Tibial nerve (tissue), 4 donors: Measurements from ENCODE around the gene BPIFA3. TPM values are rescaled to one million over a fixed set of nuclear protein-coding genes. Genes with fewer than 3 reads are reported as not detected.

Source experiments
- DNase-seq, 2 donors: peaks; one replicate each; pipeline ENCODE4 v3.0.0-alpha.2; 2019; ENCODE audit warnings: low spot score in 2 of 2
- H3K27ac ChIP-seq, 4 donors: fragments of 200-600 bp; sonication (generic) in 3 of 4; one replicate each; pipeline ENCODE4 v1.5.1; 2017 to 2019; ENCODE audit warnings: mild to moderate bottlenecking in 1 of 4
- H3K27me3 ChIP-seq, 2 donors: fragments of 200-600 bp; sonication (generic) in 1 of 2; one replicate each; pipeline versions ENCODE4 v1.5.1 to v1.6.0; 2017 to 2019
- H3K36me3 ChIP-seq, 3 donors: fragments of 200-600 bp; sonication (generic); one replicate each; pipeline ENCODE4 v1.5.1; 2018 to 2019
- H3K4me1 ChIP-seq, 4 donors: fragments of 200-600 bp; sonication (generic) in 3 of 4; one replicate each; pipeline ENCODE4 v1.5.1; 2017 to 2019
- H3K4me3 ChIP-seq, 4 donors: fragments of 200-600 bp; sonication (generic) in 3 of 4; one replicate each; pipeline ENCODE4 v1.5.1; 2017 to 2019; ENCODE audit warnings: mild to moderate bottlenecking in 1 of 4, moderate library complexity in 1 of 4
- H3K9me3 ChIP-seq, 4 donors: fragments of 200-600 bp; sonication (generic) in 3 of 4; one replicate each; pipeline ENCODE4 v1.5.1; 2017 to 2019
- CTCF ChIP-seq, 5 experiments: fragments of 200-600 bp in 3 of 5; fragments of 450-650 bp in 2 of 5; sonication (generic) in 3 of 5; IDR thresholded peaks; one replicate each; pipeline ENCODE4 v1.5.1; 2016 to 2019; ENCODE audit warnings: antibody characterized with exemption in 5 of 5, mild to moderate bottlenecking in 3 of 5, moderate library complexity in 2 of 5
- EP300 ChIP-seq, 2 donors: sonication (generic); formaldehyde crosslinking; IDR thresholded peaks; one replicate each; pipeline ENCODE4 v1.6.1; 2017; ENCODE audit warnings: antibody characterized with exemption in 2 of 2, mild to moderate bottlenecking in 1 of 2
- POLR2A ChIP-seq, 2 donors: fragments of 450-650 bp; IDR thresholded peaks; one replicate each; pipeline ENCODE4 v1.6.1; 2017; ENCODE audit warnings: antibody characterized with exemption in 2 of 2, mild to moderate bottlenecking in 2 of 2, moderate library complexity in 2 of 2
- WGBS, 2 donors: methylation state at CpG; one replicate each; pipeline ENCODE4 v1.1.5; 2018; 5-methylcytosine and 5-hydroxymethylcytosine counted together
- total RNA-seq, 4 donors: library from RNA; depleted of rRNA; stranded (reverse); fragments of >200 nt; gene quantifications; one replicate each; pipeline ENCODE4 v1.1.0, GENCODE V29; 2016

BPIFA3 gene
- total RNA-seq, 4 donors from 2014 or later, result not detected

GRCh38 chr20:33239418-33239817 lies 22.3 kb downstream of the BPIFA3 start:
- no peaks in the 10 kb centered on the region for H3K27me3 ChIP-seq
- no peak for TF ChIP-seq POLR2A (IDR thresholded peaks at IDR 0.05)
- TF ChIP-seq CTCF (IDR thresholded peaks at IDR 0.05), result no peak
- no peak for TF ChIP-seq EP300 (IDR thresholded peaks at IDR 0.05)
- no peaks in the 10 kb centered on the region for H3K9me3 ChIP-seq
- WGBS, 2 donors, result 42 to 46% methylated on average over 1 of the region's 1 CpG
- H3K27ac ChIP-seq, result no peak overlapping the region
- no peaks in the 10 kb centered on the region for H3K4me1 ChIP-seq
- no peak overlapping the region for H3K4me3 ChIP-seq
- no peak for DNase-seq
- H3K36me3 ChIP-seq, result no peaks in the 10 kb centered on the region

- DNase-seq, result no peak
- Histone ChIP-seq H3K4me3 (no peak overlapping the region), H3K9me3 (no peaks in the 10 kb centered on the region), H3K27me3 (no peaks in the 10 kb centered on the region), H3K27ac (no peak overlapping the region), H3K36me3 (no peaks in the 10 kb centered on the region), H3K4me1 (no peaks in the 10 kb centered on the region)
- WGBS, 2 donors, result 82 to 86% methylated on average over 4 of the region's 4 CpGs
- TF ChIP-seq CTCF (IDR thresholded peaks at IDR 0.05), result no peak
- TF ChIP-seq EP300 (IDR thresholded peaks at IDR 0.05), result no peak
- no peak for TF ChIP-seq POLR2A (IDR thresholded peaks at IDR 0.05)
These were observed 23.0 kb downstream of the BPIFA3 start for GRCh38 chr20:33239979-33240736.

- DNase-seq, result no peak
- no peaks in the 10 kb centered on the region for H3K4me1 ChIP-seq
- no peaks in the 10 kb centered on the region for H3K9me3 ChIP-seq
- no peaks in the 10 kb centered on the region for H3K27me3 ChIP-seq
- no peak overlapping the region for H3K4me3 ChIP-seq
- 79 to 80% methylated on average over 5 of the region's 5 CpGs for WGBS, 2 donors
- TF ChIP-seq EP300 (IDR thresholded peaks at IDR 0.05) (no peak), CTCF (IDR thresholded peaks at IDR 0.05) (no peak), POLR2A (IDR thresholded peaks at IDR 0.05) (no peak)
- H3K27ac ChIP-seq, result no peak overlapping the region
- no peaks in the 10 kb centered on the region for H3K36me3 ChIP-seq
These were observed 23.8 kb downstream of the BPIFA3 start for GRCh38 chr20:33240923-33241322.

- Histone ChIP-seq H3K9me3 (no peaks in the 10 kb centered on the region), H3K27me3 (no peaks in the 10 kb centered on the region), H3K4me1 (no peaks in the 10 kb centered on the region), H3K36me3 (no peaks in the 10 kb centered on the region), H3K27ac (no peak overlapping the region), H3K4me3 (no peak overlapping the region)
- 56 to 58% methylated on average over 7 of the region's 7 CpGs for WGBS, 2 donors
- TF ChIP-seq POLR2A (IDR thresholded peaks at IDR 0.05) (no peak), EP300 (IDR thresholded peaks at IDR 0.05) (no peak), CTCF (IDR thresholded peaks at IDR 0.05) (no peak)
- DNase-seq, result no peak
These were observed 25.4 kb downstream of the BPIFA3 start for GRCh38 chr20:33242319-33243100.

GRCh38 chr20:33246077-33246476 lies 28.9 kb downstream of the BPIFA3 start:
- WGBS, 2 donors, result 67 to 86% methylated on average over 3 of the region's 3 CpGs
- Histone ChIP-seq H3K27ac (no peak overlapping the region), H3K9me3 (no peaks in the 10 kb centered on the region), H3K36me3 (no peaks in the 10 kb centered on the region), H3K4me3 (no peak overlapping the region), H3K4me1 (no peaks in the 10 kb centered on the region), H3K27me3 (no peaks in the 10 kb centered on the region)
- DNase-seq, result no peak
- TF ChIP-seq CTCF (IDR thresholded peaks at IDR 0.05) (no peak), EP300 (IDR thresholded peaks at IDR 0.05) (no peak)
